Common myeloid progenitor, CD34-positive (primary cell): ENCODE measurements around the gene NUDT3.
A peak's percentile ranks its signal among the peaks of the same experiment; 100 is the strongest.

Experiments
- CTCF ChIA-PET: fragments of 350-600 bp; sonication (Branson Sonifier 250); formaldehyde crosslinking; loops from one replicate; lab custom pipeline; 2021; ENCODE audit warnings: antibody characterized with exemption; lab: Charles Lee
- POLR2A ChIA-PET: fragments of 350-600 bp; sonication (Branson Sonifier 250); formaldehyde crosslinking; loops from one replicate; lab custom pipeline; 2021; ENCODE audit warnings: antibody characterized with exemption; lab: Charles Lee
- DNase-seq, 3 donors: peaks; one replicate each; pipeline versions ENCODE4 v3.0.0 to v3.0.0-alpha.2; 2013
- H3K27ac ChIP-seq, 2 experiments: 1 replicate in 1 of 2; 2 replicates in 1 of 2; pipeline ENCODE4 v1.7.0; 2013; ENCODE audit warnings: inconsistent platforms in 2 of 2, low read length in 2 of 2, mild to moderate bottlenecking in 2 of 2, low read depth in 1 of 2, moderate library complexity in 1 of 2; ENCODE audit not compliant: severe bottlenecking in 2 of 2, insufficient read depth in 1 of 2, poor library complexity in 1 of 2
- H3K27me3 ChIP-seq, 5 experiments: replicated peaks in 2 of 5; 1 replicate in 3 of 5; 2 replicates in 2 of 5; pipeline versions ENCODE4 v1.6.1 to v1.7.0; 2013; ENCODE audit warnings: low read length in 4 of 5, mild to moderate bottlenecking in 2 of 5, moderate library complexity in 2 of 5, inconsistent platforms in 1 of 5; ENCODE audit not compliant: insufficient read depth in 5 of 5, control insufficient read depth in 4 of 5
- H3K36me3 ChIP-seq, 4 experiments: 1 replicate in 2 of 4; 2 replicates in 2 of 4; pipeline versions ENCODE4 v1.6.1 to v1.7.0; 2013; ENCODE audit warnings: low read length in 3 of 4, control low read depth in 1 of 4, mild to moderate bottlenecking in 1 of 4; ENCODE audit not compliant: control insufficient read depth in 4 of 4, insufficient read depth in 4 of 4
- H3K4me1 ChIP-seq, 4 experiments: 1 replicate in 3 of 4; 2 replicates in 1 of 4; pipeline versions ENCODE4 v1.6.1 to v1.7.1; 2013; ENCODE audit warnings: low read length in 3 of 4, mild to moderate bottlenecking in 3 of 4, control low read depth in 1 of 4, inconsistent platforms in 1 of 4, moderate library complexity in 1 of 4; ENCODE audit not compliant: control insufficient read depth in 4 of 4, insufficient read depth in 4 of 4; ENCODE audit errors: control extremely low read depth in 1 of 4
- H3K4me3 ChIP-seq, 7 experiments: 1 replicate in 4 of 7; 2 replicates in 3 of 7; pipeline versions ENCODE4 v1.5.1 to v1.7.0; 2013; ENCODE audit warnings: mild to moderate bottlenecking in 7 of 7, low read length in 6 of 7, moderate library complexity in 6 of 7, inconsistent platforms in 2 of 7, low read depth in 2 of 7, control low read depth in 1 of 7; ENCODE audit not compliant: insufficient read depth in 4 of 7, control insufficient read depth in 1 of 7; ENCODE audit errors: extremely low read depth in 1 of 7
- H3K9me3 ChIP-seq, 5 experiments: 1 replicate in 4 of 5; 2 replicates in 1 of 5; pipeline versions ENCODE4 v1.6.1 to v1.7.1; 2013; ENCODE audit warnings: low read length in 4 of 5, mild to moderate bottlenecking in 2 of 5, inconsistent platforms in 1 of 5, low read depth in 1 of 5, moderate library complexity in 1 of 5; ENCODE audit not compliant: control insufficient read depth in 4 of 5, insufficient read depth in 2 of 5; ENCODE audit errors: control extremely low read depth in 1 of 5
- WGBS: methylation state at CpG from one replicate; pipeline ENCODE4 v1.1.5; 2013; ENCODE audit not compliant: insufficient coverage; 5-methylcytosine and 5-hydroxymethylcytosine counted together

NUDT3 gene

DNA sequence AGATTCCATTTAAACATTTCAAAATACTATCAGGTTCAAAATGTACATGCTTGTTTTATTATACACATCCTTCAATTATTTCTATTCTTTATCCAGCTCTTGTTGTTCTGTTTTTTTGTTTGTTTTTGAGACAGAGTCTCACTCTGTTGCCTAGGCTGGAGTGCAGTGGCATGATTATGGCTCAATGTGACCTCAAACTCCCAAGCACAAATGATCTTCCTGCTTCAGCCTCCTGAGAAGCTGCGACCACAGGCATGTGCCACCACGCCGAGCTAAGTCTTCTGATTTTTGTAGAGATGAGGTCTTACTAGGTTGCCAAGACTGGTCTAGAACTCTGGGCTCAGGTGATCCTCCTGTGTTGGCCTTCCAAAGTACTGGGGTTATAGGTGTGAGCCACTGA lies 99.5 kb downstream of the NUDT3 start:
- DNase-seq, result no peak
- peaks cover 3 to 36% (median 20%) of the 10 kb centered on the region in 4 experiments for H3K36me3 ChIP-seq
- H3K27me3 ChIP-seq, result no peaks in the 10 kb centered on the region
- H3K4me1 ChIP-seq, result peaks cover 11 to 30% (median 26%) of the 10 kb centered on the region in 4 experiments
- CTCF ChIA-PET, result no interaction called here
- H3K27ac ChIP-seq, result no peak overlapping the region
- 96% methylated on average over 3 of the region's 3 CpGs for WGBS
- POLR2A ChIA-PET, result no interaction called here
- H3K9me3 ChIP-seq, result no peaks in the 10 kb centered on the region
- no peak overlapping the region for H3K4me3 ChIP-seq

DNA sequence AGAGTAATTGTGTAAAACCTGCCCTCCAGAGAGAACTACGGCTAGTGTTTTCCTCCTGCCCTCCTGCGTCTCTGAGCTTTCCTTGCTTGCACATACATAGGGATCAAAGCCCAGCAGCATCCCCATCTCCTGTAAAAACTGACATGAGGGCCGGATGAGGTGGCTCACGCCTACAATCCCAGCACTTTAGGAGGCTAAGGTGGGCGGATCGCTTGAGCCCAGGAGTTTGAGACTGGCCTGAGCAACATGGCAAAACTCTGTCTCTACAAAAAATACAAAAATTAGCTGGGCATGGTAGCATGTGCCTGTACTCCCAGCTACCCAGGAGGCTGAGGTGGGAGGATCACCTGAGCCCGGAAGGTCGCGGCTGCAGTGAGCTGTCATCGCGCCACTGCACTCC lies 103.3 kb downstream of the NUDT3 start:
- ChIA-PET CTCF (interaction anchor here (0.7 to 2.5 kb wide), 3 partner anchors 27 to 126 kb away, joined by 3 to 8 read pairs (median 3); no protein-coding TSS in a partner anchor), POLR2A (interaction anchor here (1.2 kb wide), 1 partner anchor 13 kb away, joined by 3 read pairs; no protein-coding TSS in a partner anchor)
- Histone ChIP-seq H3K27me3 (no peaks in the 10 kb centered on the region), H3K4me1 (peaks cover 37 to 61% (median 51%) of the 10 kb centered on the region in 4 experiments), H3K9me3 (no peaks in the 10 kb centered on the region), H3K27ac (peak overlapping the region in 1 of 2 experiments; percentile 38), H3K4me3 (peak overlapping the region in 1 of 7 experiments; percentile 4), H3K36me3 (peaks cover 3 to 42% (median 20%) of the 10 kb centered on the region in 4 experiments)
- 96% methylated on average over 8 of the region's 11 CpGs for WGBS
- DNase-seq, result no peak

DNA sequence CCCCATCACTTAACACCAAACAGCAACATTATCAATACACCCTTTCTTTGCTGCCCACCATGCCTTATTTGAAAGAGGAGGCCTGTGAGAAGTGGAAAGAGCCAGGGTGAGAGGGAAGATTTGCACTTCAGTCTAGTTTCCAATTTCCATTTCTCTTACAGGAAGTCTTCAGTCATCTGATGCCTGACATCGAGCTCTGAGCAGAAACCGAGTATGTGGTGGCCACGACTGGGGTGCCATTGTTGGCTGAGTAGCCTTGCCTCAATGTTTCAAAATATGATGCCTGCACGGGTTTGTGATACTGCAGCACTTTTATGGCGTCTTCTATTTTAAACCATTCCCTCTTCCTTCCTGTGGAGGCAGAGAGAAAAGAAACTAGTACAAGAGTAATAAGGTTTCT lies 103.9 kb downstream of the NUDT3 start:
- H3K36me3 ChIP-seq, result peaks cover 3 to 41% (median 17%) of the 10 kb centered on the region in 4 experiments
- CTCF ChIA-PET, result interaction anchor here (0.7 to 2.5 kb wide), 3 partner anchors 27 to 127 kb away, joined by 3 to 8 read pairs (median 3); no protein-coding TSS in a partner anchor
- peak overlapping the region in 2 of 7 experiments; percentile 2 to 46 for H3K4me3 ChIP-seq
- 0% methylated on average over 3 of the region's 5 CpGs for WGBS
- POLR2A ChIA-PET, result no interaction called here
- peak overlapping the region in 1 of 2 experiments; percentile 38 for H3K27ac ChIP-seq
- H3K9me3 ChIP-seq, result no peaks in the 10 kb centered on the region
- H3K4me1 ChIP-seq, result peaks cover 41 to 67% (median 57%) of the 10 kb centered on the region in 4 experiments
- H3K27me3 ChIP-seq, result no peaks in the 10 kb centered on the region
- DNase-seq, result peak in 1 of 3 donors; percentile 50

DNA sequence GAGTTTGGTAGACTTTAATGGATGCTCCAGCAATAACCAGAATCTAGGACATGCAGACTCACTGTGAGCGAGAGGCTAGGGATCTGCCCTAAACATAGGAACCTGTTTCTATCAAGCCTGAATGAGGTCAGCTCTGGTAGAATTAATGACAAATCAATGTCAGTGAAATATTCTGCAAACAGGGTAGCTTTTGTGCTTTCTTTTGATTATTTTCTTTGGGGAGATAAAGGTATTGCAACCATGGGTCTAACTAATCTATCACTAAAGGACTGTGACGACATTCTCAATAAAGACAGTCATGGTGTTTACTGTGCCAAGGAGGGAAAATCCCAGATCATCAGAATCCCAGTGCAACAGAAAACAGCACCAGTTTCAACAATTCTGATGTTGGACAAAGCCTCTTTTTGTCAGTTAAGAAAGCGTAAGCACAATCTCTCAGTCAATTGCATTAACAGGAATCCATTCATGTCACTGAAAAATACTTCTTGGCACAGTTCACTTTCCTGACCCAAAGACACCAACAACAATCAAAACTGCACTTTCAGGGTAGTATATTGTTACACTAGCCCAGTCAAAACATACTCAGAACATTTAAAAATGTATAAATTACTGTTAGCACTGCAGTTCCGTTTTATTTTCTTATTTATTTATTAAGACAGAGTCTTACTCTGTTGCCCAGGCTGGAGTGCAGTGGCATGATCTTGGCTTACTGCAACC lies 106.9 kb downstream of the NUDT3 start:
- peak overlapping the region in 2 of 7 experiments; percentile 9 to 53 for H3K4me3 ChIP-seq
- no peak for DNase-seq
- H3K4me1 ChIP-seq, result peaks cover 44 to 82% (median 71%) of the 10 kb centered on the region in 4 experiments
- 100% methylated on average over 1 of the region's 4 CpGs for WGBS
- CTCF ChIA-PET, result interaction anchor here (1.3 kb wide), 1 partner anchor 129 kb away, joined by 3 read pairs; no protein-coding TSS in a partner anchor
- no peaks in the 10 kb centered on the region for H3K9me3 ChIP-seq
- H3K27me3 ChIP-seq, result no peaks in the 10 kb centered on the region
- peaks cover 0 to 39% (median 5%) of the 10 kb centered on the region in 4 experiments for H3K36me3 ChIP-seq
- H3K27ac ChIP-seq, result peak overlapping the region in 1 of 2 experiments; percentile 49
- POLR2A ChIA-PET, result no interaction called here

DNA sequence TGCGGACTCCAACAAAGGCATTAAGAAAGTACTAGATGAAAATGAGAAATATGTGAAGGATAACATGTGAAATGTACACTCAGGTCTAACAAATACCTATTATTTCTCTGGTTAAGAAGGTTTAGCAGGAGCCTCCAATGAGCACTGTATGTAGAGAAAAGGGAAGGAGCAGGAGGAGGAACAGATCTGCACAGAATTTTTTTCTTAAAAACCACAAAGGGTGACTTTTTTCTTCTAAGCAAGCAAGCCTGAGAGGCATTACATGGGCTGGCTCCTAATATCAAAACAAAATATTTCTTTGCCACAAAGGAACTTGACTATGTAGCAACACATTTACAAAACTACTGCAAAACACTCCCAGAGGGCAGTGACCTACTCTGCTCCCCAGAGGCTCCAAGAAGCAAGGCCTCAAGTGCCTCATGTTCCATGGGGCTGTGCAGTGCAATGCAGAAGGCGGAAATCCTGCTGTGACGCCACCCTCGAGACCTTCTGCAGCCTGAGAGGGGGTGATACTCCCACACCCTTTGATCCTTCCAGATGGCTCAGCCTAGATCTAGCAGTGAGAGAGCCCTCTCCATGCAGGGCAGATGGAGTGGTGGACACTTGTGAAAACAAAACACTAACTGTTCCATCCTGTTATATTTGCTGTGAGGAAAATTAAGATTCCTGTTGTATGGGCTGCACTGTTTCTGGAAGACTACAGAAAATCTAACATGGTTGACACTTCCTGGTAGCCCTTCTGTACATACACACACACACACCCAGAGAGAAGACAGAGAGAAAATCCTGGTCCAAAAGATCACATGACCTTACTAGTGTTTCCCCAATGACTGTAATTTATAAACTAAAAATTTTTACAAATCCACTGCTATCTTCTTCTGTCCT lies 107.7 kb downstream of the NUDT3 start:
- peak; percentile 61 to 93 (median 92) for DNase-seq

DNA sequence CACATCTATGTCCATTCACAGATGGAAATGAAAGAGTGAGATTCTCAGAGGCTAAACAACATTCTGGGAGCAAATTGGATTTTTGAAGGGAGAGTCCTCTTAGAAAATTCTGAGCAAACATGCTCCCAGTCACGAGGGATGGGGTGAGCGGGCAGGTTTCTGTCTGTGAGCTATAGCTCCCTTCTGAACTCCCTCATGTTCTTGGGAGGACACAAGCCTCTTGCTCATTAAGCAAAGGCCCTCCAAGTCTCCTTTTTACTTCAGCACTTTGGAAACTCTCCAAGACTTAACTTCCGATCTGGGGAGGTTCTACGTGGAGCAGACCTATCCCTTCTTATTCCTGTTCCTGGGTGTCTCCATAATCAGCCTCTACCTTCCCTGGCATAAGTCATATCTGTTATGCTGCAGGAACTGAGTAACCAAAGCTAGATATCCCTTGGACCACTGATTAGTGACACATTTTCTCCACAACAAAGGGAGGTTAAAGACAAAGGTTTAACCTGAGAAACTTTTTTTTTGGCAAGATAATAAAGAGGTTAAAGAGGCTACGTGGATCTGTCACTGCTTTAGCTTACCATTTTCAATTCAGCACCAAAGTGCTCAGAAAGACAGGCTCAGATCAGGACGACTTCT lies 110.7 kb downstream of the NUDT3 start:
- ChIA-PET POLR2A (interaction anchor here (0.9 to 1.1 kb wide), 2 partner anchors 29 to 86 kb away, joined by 3 to 8 read pairs; no protein-coding TSS in a partner anchor), CTCF (interaction anchor here (0.9 to 1.7 kb wide), 5 partner anchors 12 to 81 kb away, joined by 3 to 5 read pairs (median 3); no protein-coding TSS in a partner anchor)
- Histone ChIP-seq H3K36me3 (peaks cover 3 to 49% (median 16%) of the 10 kb centered on the region in 4 experiments), H3K27me3 (no peaks in the 10 kb centered on the region), H3K27ac (peak overlapping the region in 1 of 2 experiments; percentile 52), H3K4me3 (no peak overlapping the region), H3K9me3 (no peaks in the 10 kb centered on the region), H3K4me1 (peaks cover 26 to 58% (median 49%) of the 10 kb centered on the region in 4 experiments)
- WGBS, result 78% methylated on average over 3 of the region's 6 CpGs
- no peak for DNase-seq

More for the DNA sequence above, 107.7 kb downstream of the NUDT3 start:
- POLR2A ChIA-PET, result interaction anchor here (0.8 to 1.1 kb wide), 2 partner anchors 10 to 31 kb away, joined by 3 to 4 read pairs; no protein-coding TSS in a partner anchor
- H3K9me3 ChIP-seq, result no peaks in the 10 kb centered on the region
- CTCF ChIA-PET, result interaction anchor here (0.6 to 2.3 kb wide), 4 partner anchors 11 to 470 kb away, joined by 3 to 8 read pairs (median 6); no protein-coding TSS in a partner anchor
- peak overlapping the region in 1 of 2 experiments; percentile 49 for H3K27ac ChIP-seq
- peaks cover 44 to 79% (median 69%) of the 10 kb centered on the region in 4 experiments for H3K4me1 ChIP-seq
- H3K4me3 ChIP-seq, result peak overlapping the region in 3 of 7 experiments; percentile 9 to 53 (median 29)
- WGBS, result 7% methylated on average over 3 of the region's 4 CpGs
- no peaks in the 10 kb centered on the region for H3K27me3 ChIP-seq
- H3K36me3 ChIP-seq, result peaks cover 2 to 47% (median 10%) of the 10 kb centered on the region in 4 experiments
